NCI-H2107 (cell line): ENCODE data around the gene SYNDIG1.
"Not testable (repeated sequence)": the region's sequence is repeated elsewhere in the genome, so short reads cannot be mapped to it uniquely, and the experiment has no call there.

ENCODE experiments used
- DNase-seq: peaks from one replicate; lab custom pipeline; 2025; lab: John Stamatoyannopoulos, UW

Gene SYNDIG1

DNA sequence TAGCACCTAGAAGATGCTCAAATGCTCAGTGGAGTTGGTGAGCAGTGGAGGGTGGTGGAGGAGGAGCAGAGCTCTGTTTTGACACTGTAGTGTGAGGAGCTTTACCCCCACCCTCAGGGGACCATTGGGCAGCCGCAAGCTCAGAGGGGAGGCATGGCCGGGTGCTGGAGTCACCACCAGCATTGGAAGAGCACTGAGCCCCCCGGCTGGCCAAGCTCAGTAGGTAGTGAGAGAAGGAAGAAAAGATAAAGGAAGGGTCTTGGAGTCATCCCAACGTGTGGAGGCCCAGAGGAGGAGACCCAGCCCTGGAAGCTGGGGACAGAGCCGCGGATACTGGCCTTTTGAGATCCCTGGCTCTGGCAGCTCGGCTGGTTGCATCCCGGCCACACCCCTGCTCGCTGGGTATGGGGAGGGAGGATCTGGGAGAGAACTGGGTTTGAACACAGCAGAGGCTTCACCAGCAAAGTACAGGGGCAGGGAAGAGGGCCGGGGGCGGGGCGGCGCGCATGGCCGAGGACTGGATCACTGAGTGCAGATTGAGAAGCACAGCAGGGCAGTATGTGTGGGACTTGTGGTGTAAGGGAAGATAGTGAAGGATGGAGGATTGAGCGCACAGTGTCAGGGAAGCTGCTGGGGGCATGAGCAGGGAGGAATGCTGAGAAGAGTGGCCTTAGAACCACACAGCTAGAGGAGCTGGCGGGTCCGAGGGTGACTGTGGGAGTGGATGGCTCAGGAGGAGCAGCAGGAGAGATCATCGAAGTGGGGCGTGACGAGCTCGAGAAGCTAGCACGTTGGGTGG is 24.4 kb downstream of the SYNDIG1 start:
- no peak for DNase-seq

DNA sequence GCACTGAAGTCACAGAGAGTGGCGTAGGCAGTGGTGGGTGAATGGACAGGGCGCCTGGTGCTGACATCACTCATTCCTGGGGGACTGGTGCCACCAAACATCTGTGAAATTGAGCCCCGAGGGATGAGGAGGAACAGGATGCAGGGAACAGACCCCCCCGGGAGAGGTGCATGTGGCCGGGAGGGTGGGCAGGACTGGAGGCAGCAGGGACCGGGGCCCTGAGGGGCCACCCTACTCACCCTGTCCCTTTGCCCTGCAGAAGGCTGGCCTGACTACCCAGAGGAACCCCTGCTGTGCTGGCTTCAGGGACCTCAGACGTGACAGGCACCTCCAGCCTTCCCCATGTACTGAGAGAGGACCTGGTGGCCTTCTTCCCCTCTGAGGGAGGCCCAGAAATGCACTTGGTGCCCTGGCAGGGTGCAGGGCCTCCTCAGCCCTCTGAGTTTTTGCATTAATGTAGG is 25.1 kb downstream of the SYNDIG1 start:
- no peak for DNase-seq

DNA sequence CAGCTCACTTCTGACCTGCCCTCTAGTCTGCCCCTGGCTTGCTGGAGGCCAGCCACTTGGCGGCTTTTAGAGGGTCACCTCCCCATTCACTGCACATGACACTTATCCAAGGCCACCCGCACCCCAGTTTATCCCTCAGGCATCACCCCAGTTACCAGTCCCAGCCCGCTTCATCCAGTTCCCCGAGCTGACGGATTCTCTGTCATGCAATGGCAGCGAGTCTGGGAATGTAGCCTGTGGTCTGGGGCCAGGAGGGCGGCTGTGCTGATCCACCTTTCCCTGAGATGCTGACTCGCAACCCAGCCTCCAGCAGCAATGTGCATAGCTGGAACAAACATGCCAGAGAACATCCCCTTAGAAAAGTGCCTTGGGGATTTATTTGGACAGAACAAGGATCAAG is 25.8 kb downstream of the SYNDIG1 start:
- no peak for DNase-seq

DNA sequence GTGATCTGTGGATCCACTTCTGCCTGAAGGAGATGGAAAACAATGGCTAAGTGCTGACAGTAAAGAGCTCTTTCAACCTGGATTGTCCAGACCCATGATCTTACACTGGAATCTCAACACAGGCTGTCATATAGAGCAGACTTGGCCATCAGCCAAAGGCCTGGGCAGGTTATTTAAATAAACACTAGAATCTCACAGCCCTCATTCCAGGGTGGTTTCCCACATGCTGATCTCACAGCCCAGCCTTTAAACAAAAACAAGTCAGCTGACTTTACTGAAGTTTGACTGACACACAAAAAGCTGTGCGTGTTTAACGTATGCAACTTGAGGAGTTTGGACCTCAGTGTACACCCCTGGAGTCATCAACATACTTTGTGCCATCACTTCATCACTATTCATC is 28.4 kb downstream of the SYNDIG1 start:
- no peak for DNase-seq

DNA sequence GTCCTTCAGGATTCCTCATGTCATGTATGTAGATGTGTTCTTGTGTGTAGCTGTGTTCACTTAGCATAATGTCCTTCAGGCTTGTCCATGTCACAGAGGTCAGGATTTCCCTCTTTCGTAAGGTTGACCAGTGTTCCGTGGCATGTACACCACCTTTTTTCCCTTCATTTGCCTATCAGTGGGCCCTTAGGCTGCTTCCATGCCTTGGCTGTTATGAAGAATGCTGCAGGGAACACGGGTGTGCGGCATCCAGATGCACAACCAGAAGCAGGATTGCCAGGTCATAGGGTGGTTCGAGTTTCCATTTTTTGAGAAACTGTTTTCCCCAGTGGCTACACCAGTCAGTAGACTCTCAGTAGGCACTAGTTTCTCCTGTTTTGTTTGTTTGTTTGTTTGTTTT is 29.2 kb downstream of the SYNDIG1 start:
- DNase-seq = no peak

DNA sequence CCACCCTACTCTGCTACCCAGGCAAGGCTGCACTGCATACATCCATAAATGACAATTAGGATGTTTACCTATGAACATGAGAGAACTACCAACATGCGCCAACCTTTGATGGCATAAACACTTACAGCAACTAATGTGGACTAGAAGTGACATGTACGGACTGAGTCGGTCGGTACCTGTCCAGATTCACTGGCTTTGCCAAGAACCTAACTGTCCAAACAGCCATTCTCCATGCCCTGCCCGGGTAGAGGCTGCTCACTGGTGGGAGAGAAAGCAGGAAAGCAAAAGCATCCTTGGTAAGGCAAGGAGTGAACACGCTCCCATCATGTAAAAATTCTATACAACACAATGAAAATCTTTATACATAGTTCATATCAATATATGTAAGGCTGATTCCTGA is 30.0 kb downstream of the SYNDIG1 start:
- DNase-seq = no peak

DNA sequence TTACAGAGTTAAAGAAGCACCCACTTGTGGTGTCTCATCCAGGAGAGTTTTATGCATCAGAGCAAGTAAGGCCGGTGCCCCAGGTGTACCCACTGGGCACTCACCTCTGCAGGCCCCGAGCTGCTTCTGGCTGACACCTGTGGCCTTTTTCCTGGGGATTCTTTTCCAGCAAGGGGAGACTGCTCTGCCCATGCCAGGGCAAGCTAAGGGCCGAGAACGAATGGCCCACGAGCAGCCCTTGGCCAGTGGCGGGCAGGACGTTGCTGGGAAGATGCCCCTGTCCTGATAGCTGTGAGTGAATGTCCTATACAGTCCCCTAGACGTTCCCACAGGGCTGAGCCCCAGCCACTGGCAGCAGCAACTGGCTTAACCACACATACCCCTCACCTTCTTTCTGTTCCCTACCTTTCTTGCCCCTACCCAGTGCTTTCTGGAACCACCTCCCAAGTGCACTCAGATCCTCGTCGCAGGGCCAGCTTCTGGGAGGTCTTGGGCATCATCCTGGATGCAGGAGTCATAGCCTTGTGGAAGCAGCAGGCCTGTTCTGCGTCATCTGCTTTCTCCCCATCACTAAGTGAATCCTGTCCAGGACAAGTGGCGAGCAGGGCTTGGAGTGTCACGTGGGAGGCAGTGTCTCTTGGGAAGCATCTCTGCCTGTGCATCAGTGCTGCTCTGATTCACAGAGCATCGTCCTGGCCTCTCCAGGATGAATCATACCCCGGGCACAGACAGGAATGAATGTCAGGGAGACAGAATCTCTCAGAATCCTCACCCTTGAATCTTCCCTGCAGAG is 32.5 kb downstream of the SYNDIG1 start:
- no peak for DNase-seq

DNA sequence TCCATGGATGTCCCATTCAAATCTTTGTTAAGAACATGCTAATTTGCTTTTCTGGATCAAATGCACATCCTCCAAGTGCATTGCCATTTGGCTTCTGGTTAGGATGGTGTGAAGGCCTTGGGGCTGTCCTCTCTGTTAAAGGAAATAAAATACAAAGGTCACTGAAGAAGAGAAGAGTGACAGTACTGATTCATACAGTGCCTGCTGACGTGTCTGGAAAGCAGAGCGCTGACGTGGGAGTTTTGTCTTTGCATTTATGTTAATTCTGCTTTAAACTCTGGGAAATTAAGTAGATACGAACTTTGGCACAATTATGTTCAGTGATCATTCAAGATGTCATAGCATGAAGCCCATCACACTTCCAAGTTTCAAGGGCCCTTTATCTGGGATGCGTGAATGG is 33.2 kb downstream of the SYNDIG1 start:
- DNase-seq = no peak

DNA sequence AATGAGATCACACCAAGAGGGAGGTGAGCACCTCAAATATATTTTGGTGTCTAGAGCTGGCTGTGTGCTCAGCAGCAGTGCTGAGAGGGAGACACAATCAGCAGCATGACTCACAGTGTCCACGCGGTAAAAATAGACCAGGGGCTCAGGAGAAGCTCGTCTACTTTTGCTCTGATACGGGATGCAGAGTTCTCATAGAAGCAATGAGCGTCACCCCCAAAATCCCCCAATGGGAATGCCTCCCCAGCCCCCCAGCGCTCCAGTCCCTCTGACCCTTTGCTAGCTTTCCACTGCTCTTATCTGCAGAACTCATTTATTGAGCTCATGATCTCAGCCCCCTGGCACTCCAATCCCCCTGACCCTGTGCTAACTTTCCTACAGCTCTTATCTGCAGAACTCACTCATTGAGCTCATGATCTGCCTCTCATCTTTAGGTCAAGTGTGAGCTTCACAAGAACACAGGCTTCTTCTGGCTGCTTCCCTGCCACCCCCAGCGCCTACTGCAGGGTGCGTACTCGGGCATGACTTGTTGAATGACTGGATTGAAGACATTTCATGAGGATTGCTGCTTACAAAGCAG is 34.0 kb downstream of the SYNDIG1 start:
- no peak for DNase-seq

DNA sequence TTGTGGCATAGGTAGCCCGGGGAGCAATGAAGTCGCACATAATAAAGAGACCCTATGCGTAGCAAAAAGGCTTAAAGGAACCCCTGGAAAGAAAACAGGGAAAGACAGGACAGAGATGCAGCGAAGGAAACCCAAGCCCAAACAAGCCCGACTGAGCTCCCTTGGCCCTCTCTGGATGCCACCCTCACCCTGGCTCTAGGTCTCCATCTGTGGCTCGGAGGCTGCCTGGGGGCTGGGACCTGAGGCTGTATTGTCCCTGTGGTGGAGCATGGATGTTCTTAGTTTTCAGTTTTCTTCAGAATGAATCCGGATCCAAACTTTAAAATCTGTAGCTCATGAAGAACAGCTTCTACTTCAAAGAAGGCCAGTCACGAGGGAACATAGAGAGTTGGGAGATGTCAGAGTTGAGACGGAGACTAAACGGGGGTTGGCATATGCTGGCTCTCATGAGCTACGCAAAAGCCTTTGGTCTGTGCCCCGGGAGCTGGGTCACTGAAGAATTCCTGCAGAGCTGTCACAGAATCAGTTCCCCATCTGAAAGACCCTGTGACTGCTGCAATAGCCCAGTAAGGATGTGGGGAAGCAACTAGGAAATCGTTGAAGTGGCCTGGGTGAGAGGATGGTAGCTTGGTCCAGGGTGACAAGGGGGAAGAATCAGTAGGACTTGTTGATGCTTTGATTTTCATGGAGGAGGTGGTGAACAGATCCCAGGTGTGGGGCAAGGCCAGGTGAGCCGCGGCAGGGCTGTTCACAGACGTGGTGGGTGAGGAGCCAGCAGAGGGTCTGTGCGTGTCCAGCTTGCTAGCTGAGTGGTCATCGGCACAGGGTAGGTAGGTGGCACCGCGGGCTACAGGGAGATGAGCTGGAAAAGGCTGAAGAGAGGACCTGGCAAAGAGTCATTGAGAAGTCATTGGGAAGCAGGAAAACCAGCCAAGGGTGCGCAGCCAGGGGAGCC is 35.2 kb downstream of the SYNDIG1 start:
- DNase-seq = no peak

DNA sequence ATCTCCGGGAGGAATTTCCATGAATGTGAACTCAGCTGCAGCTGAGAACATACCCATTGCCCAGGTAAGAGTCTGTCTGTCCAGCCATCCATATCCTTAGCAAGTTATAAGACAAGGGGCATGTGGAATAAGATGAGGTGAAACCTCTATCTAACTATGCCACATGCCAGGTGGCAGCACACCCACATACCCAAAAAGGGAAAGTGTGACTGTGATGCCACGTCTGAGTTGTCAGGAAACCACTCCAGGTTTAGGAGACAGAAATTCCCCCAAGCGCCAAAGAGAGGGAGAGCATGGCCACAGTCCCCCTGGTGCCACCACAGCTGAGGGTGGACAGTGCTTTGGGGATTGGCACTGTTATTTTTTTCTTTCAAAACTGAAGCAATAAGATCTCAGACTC is 36.7 kb downstream of the SYNDIG1 start:
- DNase-seq = no peak

DNA sequence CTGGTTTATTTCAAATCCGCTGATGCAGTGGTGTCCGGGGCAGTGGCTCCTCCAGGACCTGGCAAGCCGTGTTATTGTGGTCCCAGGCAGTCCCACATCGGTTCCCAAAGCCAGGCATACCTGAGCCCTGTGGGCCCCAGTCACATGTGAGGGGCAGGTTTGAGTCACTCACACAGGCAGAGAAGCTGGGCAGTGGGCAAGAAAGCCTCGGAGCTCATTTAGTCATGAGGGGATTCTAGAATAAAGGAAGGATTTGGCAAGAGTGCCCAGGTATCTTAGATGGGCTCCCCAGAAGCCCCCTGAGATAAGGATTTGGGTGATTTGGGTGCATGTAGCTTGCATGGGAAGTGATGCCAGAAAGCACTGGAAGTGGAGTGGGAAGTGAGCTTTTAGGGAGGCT is 37.3 kb downstream of the SYNDIG1 start:
- no peak for DNase-seq

DNA sequence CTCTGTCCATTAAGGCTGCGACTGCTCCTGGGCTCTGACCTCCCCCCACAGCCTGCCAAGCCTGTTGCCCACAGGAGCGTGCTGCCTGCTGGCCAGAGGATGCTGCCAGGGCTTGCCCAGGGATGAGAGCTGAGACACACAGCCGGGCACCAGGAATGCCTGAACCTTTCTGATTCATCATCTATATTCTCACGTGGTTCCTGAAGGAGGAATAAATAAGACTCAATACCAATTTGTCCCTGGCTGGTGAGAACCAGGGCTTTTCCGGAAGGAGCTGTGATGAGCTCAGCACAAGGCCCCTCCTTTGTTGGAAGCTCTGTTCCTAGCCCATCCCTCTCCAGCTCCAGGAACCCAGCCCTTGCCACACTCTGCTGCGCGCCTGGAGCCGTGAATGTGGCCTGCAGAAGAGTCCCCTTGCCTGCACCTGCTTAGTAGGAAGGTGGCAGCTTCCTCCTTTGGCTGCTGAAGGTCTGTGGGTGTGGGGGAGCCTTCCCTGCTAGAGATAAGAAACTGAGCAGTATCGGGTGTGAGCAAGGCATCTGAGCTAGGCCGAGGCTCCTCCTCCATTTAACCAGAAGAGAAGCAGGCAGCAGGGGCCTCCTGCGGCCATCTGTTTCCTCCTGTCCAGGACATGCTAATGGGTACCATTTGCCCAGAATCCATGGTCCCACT is 37.9 kb downstream of the SYNDIG1 start:
- DNase-seq = no peak

DNA sequence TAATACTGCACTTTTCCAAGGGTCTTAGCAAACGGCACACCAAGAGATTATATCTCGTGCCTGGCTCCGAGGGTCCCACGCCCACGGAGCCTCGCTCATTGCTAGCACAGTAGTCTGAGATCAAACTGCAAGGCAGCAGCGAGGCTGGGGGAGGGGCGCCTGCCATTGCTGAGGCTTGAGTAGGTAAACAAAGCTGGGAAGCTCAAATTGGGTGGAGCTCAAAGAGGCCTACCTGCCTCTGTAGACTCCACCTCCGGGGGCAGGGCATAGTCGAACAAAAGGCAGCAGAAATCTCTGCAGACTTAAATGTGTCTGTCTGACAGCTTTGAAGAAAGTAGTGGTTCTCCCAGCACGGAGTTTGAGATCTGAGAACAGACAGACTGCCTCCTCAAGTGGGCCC is 43.0 kb downstream of the SYNDIG1 start:
- DNase-seq = not testable (repeated sequence)

DNA sequence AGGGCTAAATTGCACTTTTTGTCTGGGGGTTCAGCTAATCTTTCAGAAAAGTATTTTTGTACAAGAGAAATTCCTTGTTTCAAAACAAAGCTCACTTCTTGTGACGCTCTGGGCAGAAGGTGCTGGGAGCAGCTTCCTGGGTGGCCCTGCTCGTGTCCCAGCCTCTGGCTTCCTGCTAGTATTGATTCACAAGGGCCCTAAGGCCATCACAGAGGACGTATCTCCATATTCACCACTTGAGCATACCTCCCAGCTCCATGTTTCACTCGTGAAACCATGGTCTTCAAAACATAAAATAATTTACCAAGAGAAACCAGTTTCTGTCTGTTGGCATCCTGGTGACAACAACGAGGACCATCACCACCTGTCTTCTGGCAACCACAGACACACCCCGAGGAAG is 49.1 kb downstream of the SYNDIG1 start:
- no peak for DNase-seq

DNA sequence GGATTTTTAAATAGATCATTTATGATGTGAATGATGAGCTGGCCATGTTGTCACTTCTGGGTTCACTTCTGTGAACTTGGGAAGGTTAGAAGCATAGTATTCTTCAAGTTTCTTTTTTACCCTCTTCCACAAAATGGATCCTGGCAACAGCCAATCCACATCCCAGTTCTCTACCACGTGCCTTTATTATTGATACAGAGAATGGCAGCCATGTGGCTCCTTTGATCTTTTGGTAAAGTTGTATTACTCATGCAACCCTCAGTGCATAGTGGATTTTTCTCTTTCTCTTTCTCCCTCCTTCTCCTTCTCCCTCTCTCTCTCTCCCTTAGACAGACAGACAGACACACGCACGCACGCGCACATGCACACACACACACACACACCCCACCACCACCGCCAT is 50.0 kb downstream of the SYNDIG1 start:
- DNase-seq = no peak

DNA sequence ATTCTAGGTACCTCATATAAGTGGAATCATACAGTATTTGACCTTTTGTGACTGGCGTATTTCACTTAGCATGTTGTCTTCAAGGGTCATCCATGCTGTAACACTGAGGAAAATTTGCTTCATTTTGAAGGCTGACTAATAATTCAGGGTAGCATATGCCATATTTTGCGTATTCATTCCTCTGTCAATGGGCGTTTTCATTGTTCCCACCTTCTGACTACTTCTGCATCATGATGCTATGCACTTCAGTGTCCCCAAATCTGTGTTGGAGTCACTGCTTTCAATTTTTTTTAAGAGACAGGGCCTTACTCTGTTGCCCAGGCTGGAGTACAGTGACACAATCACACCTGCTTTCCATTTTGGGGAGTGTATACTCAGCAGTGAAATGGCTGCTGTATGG is 51.6 kb downstream of the SYNDIG1 start:
- DNase-seq = no peak

DNA sequence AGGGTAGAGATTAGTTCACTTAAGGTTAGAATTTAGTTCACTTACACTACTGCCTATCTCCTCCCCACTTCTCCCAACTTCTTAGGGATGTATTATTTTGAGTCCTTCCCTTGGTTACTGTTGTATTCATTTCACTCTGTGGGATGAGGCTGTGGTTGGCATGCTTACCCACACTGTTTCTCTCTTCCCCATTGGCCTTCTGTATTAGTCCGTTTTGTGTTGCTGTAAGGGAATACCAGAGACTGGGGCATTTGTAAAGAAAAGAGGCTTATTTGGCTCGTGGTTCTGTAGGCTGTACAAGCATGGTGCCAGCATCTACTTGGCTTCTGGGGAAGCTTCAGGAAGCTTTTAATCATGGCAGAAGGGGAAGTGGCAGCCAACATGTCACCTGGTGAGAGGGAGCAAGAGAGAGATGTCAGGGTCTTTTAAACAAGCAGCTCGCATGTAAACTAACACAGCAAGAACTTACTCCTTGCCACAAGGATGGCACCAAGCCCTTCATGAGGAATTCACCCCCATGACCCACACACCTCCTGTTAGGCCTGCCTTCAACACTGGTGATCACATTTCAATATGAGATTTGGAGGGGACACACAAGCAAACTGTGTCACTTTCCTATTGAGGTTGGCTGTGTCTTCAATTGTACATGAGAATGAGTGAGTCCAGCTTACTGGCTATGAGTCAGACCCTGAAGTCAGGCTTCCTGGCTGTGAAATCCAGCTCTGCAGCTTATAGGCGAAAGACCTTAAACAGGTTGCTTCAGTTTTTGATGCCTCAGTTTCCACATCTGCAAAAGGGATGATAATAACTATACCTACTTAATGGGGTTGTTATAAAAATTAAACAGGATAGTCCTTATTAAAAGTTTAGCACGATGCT is 53.3 kb downstream of the SYNDIG1 start:
- DNase-seq = no peak

DNA sequence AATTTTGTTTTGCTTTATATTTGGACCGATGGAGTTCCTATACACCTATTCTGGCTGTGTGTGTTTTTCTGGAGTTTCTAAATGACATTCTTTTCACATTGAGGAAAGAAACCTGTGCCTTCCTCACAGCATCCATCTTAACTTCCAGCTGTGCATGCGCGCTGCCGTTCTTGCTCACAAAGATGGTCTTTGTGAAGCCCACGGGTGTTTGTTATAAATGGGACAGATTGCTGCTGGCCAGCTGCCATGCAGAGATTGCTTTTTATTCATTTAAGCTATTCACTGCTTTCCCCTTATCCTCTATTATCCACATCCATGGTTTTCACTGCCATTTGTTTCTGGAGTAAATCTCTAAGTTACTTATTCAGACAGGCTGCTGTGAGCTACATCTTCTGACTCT is 54.2 kb downstream of the SYNDIG1 start:
- DNase-seq = no peak
